HUES6 (cell line): Measurements from ENCODE around the gene GTF3C1.
A peak's percentile ranks its signal among the peaks of the same experiment; 100 is the strongest.

Experiments
- H3K27ac ChIP-seq: 2 replicates; pipeline ENCODE4 v1.7.0; 2013; ENCODE audit warnings: low read depth, mild to moderate bottlenecking, low read length, inconsistent platforms
- H3K27me3 ChIP-seq: 2 replicates; pipeline ENCODE4 v1.6.1; 2013; ENCODE audit warnings: low read length; ENCODE audit not compliant: control insufficient read depth, insufficient read depth
- H3K36me3 ChIP-seq: 2 replicates; pipeline ENCODE4 v1.6.1; 2013; ENCODE audit warnings: low read length; ENCODE audit not compliant: control insufficient read depth, insufficient read depth
- H3K4me1 ChIP-seq: 2 replicates; pipeline ENCODE4 v1.6.1; 2013; ENCODE audit warnings: low read length; ENCODE audit not compliant: control insufficient read depth, insufficient read depth
- H3K4me3 ChIP-seq: 2 replicates; pipeline ENCODE4 v1.5.1; 2013; ENCODE audit warnings: low read depth, low read length
- H3K9ac ChIP-seq: one replicate; pipeline ENCODE4 v1.6.1; 2013; ENCODE audit warnings: mild to moderate bottlenecking, low read length
- H3K9me3 ChIP-seq: 2 replicates; pipeline ENCODE4 v1.6.1; 2013; ENCODE audit warnings: low read depth, low read length; ENCODE audit not compliant: control insufficient read depth, insufficient read depth

The GTF3C1 gene

DNA sequence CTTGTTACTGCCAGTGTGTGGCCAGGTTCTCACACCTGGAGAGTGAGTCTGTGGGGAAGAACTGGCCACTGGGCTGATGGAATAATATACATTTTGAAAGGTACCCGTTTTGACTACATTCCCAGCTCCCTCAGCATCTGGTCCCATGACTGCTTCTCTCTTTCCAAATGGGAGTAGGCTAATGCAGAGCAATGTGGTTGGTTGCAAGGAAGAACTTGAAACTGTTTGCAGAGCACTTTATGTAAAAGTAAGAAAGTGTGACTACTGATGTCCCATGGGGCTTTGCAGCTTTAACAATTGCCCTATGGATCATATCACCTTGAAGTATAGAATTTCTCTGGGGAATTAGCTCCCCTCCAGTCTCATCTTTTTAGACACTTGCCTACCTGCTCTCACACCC is 9.2 kb upstream of the GTF3C1 start:
- no peak overlapping the region for H3K4me3 ChIP-seq
- H3K27ac ChIP-seq: no peak overlapping the region
- H3K27me3 ChIP-seq: no peaks in the 10 kb centered on the region
- H3K9me3 ChIP-seq: no peaks in the 10 kb centered on the region
- no peaks in the 10 kb centered on the region for H3K4me1 ChIP-seq
- no peaks in the 10 kb centered on the region for H3K36me3 ChIP-seq
- H3K9ac ChIP-seq: no peak overlapping the region

DNA sequence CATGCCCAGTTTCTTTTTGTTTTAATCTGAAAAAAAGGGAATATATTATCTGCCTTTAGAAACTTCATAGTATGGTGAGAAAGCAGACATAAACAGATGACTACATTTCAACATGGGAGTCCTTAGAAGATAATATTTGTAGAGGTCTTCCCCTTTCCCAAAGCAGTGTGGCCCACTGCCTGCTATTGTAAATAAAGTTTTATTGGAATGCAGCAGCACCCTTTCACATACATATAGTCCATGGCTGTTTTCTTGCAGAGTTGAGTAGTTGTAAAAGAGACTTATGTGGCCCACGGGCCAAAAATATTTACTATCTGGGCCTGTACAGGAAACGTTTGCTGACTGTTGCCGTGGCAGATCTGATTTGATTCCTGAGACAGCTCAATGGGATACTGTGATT is 8.7 kb upstream of the GTF3C1 start:
- Histone ChIP-seq H3K4me3 (no peak overlapping the region), H3K4me1 (no peaks in the 10 kb centered on the region), H3K27ac (no peak overlapping the region), H3K9ac (no peak overlapping the region), H3K9me3 (no peaks in the 10 kb centered on the region), H3K36me3 (no peaks in the 10 kb centered on the region), H3K27me3 (no peaks in the 10 kb centered on the region)

DNA sequence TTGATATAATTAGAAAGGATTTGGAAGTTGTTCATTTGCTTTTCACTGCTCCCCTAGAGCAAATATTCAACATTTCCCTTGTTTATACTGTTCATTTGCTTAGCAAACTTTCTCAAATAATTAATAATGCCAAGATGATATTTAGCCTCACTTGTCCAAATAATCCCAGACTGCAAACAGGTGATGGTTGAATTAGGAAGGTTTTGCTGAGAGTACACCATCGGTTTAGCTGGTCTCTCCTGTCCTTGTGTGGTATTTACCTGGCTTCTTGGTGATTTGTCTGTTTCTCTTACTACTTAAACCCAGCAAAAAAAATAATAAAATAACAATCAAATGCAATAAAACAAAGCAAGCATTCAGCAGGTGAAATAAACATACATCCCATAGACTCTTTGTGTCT is 6.8 kb upstream of the GTF3C1 start:
- Histone ChIP-seq H3K4me3 (no peak overlapping the region), H3K36me3 (no peaks in the 10 kb centered on the region), H3K27me3 (no peaks in the 10 kb centered on the region), H3K27ac (no peak overlapping the region), H3K9me3 (no peaks in the 10 kb centered on the region), H3K9ac (no peak overlapping the region), H3K4me1 (no peaks in the 10 kb centered on the region)

DNA sequence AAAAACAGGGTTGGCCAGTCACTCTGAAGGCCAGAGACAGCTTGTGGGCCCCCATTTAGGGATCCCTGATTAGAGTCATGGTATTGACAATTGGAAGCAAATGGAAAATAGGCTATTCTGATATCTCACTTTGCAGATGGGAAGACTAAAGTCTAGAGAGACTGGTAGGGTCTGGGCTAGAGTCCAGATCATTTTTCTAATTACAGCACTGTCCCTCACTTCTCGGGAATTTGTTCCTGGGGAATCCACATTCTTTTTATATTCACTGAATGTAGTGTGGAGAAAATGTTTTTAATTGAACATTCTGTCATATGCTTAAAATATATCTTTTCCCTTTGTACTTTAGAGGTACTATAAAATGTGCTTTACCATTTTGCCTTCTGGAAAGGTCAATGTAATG is 1.3 kb upstream of the GTF3C1 start:
- Histone ChIP-seq H3K27me3 (no peaks in the 10 kb centered on the region), H3K27ac (no peak overlapping the region), H3K36me3 (0 out of 2 replicates have a peak, but pooled peaks cover 3% of the 10 kb centered on the region), H3K4me3 (peak overlapping the region; percentile 94), H3K9me3 (no peaks in the 10 kb centered on the region), H3K4me1 (no peaks in the 10 kb centered on the region; the same call in none of the 2 replicates), H3K9ac (no peak overlapping the region)

DNA sequence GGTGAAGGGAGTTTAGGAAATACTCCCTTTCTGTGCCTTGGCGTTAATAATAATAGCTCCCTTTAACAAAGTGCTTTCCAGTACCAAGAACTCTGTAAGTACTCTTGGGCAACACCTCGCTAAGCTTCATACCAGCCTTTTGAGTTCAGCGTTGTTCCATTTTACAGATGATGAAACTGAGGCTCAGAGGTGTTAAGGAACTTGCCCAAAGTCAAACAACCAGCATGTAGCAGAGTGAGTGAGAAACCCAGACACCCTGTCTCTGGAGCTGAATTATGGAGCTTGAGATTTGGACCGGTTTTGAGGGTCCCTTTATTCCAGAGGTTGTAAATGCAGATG is 838 bp upstream of the GTF3C1 start:
- Histone ChIP-seq H3K4me1 (no peaks in the 10 kb centered on the region; the same call in none of the 2 replicates), H3K27ac (no peak overlapping the region), H3K27me3 (no peaks in the 10 kb centered on the region), H3K36me3 (peaks cover 5% of the 10 kb centered on the region), H3K4me3 (peak overlapping the region; percentile 94), H3K9me3 (no peaks in the 10 kb centered on the region), H3K9ac (peak overlapping the region; percentile 76)

DNA sequence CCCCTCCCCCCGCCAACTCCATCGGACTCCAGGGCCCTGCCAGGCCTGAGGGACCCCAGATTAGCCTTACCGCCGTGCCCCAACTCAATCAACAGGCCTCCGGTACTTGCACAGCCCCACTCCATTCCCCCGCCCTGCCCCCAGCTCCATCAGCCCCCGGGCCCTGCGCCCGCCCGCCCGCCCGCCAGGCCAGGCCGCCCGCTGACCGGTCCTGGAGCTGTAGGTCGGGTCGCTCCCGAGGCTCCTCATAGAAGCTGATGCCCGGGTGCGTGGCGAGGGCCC is 308 bp downstream of the GTF3C1 start:
- no peaks in the 10 kb centered on the region; the same call in none of the 2 replicates for H3K4me1 ChIP-seq
- H3K27me3 ChIP-seq: no peaks in the 10 kb centered on the region
- peaks cover 17% of the 10 kb centered on the region for H3K36me3 ChIP-seq
- peak overlapping the region; percentile 94 for H3K4me3 ChIP-seq
- H3K27ac ChIP-seq: no peak overlapping the region
- no peaks in the 10 kb centered on the region for H3K9me3 ChIP-seq
- H3K9ac ChIP-seq: peak overlapping the region; percentile 81

DNA sequence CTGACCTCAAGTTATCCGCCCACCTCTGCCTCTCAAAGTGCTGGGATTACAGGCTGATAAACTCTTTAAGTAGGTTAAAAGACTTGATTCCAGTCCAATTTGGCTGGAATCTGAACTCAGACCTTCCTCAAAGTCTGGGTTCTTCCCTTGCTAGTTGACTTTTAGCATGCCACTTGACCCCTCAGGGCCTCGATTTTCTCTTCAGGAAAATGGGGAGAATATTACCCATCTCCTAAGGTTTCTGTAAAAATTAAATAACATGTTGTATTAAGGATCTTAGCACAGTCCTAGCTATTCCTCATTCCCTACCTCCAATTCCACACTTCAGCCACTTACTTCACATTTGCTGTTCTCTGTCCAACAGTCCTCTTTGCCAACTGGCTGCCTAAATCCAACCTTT is 1.9 kb downstream of the GTF3C1 start:
- Histone ChIP-seq H3K9me3 (no peaks in the 10 kb centered on the region), H3K27ac (no peak overlapping the region), H3K4me1 (no peaks in the 10 kb centered on the region; the same call in none of the 2 replicates), H3K4me3 (no peak overlapping the region), H3K27me3 (no peaks in the 10 kb centered on the region), H3K9ac (no peak overlapping the region), H3K36me3 (peaks cover 32% of the 10 kb centered on the region)

DNA sequence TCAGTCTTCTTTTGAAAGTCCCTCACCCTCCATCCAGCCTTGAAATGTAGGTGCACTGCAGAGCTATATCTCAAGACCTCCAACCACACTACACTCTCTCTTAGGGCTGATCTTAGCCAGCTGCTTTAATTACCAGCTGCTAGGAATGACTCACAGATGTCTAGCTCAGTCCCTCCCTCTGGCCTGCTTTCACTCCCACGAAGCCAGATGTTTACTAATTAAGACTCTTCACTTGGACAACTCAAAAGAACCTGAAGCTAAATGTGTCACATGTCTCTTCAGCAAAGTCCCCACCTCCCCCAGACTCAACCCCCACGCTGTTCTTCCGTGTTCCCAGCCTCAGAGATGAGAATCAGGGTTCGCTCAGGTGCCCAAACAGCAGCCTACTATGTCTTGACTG is 2.6 kb downstream of the GTF3C1 start:
- no peak overlapping the region for H3K4me3 ChIP-seq
- no peaks in the 10 kb centered on the region; the same call in none of the 2 replicates for H3K4me1 ChIP-seq
- no peak overlapping the region for H3K27ac ChIP-seq
- H3K9ac ChIP-seq: no peak overlapping the region
- no peaks in the 10 kb centered on the region for H3K27me3 ChIP-seq
- H3K36me3 ChIP-seq: peaks cover 40% of the 10 kb centered on the region
- H3K9me3 ChIP-seq: no peaks in the 10 kb centered on the region

DNA sequence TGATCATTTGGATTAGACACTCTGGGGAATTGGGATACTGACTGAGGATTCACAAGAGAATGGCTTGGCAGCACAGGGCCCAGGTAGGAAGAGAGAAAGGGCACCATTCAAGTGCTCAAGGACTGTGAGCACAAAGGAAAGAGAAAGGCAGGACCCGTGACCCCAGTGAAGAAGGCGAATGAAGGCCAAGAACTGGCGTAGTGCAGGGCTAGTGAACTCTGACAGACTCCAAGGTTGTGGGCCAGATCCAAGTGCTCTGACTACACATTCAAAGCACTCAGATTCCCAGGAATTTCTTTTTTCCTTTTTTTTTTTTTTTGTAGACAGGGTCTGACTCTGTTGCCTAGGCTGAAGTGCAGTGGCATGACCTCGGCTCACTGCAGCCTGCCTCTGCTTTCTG is 5.0 kb downstream of the GTF3C1 start:
- Histone ChIP-seq H3K4me1 (no peaks in the 10 kb centered on the region; the same call in 1 of the 2 replicates), H3K27ac (no peak overlapping the region), H3K9ac (no peak overlapping the region), H3K4me3 (no peak overlapping the region), H3K36me3 (peaks cover 64% of the 10 kb centered on the region), H3K9me3 (no peaks in the 10 kb centered on the region), H3K27me3 (no peaks in the 10 kb centered on the region)

DNA sequence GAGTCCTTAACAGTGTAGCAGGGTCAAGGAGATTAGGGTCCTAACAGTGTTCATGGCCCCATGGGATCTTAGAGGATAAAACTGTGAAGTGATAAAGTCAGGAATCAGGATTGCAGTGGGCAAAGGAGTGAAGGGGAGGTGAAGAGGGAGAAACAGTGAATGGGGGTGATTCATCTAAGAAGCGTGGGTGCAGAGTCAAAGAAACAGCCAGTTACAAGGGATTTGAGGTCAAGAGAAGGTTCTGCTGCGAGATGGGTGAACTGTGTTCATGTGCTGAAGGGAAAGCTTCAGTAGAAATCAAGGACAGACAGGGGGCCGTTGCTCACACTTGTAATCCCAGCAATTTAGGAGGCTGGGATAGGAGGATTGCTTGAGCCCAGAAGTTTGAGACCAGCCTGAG is 5.9 kb downstream of the GTF3C1 start:
- Histone ChIP-seq H3K4me3 (no peak overlapping the region), H3K27ac (no peak overlapping the region), H3K4me1 (no peaks in the 10 kb centered on the region; the same call in 1 of the 2 replicates), H3K36me3 (peaks cover 73% of the 10 kb centered on the region), H3K9ac (no peak overlapping the region), H3K9me3 (no peaks in the 10 kb centered on the region), H3K27me3 (no peaks in the 10 kb centered on the region)

DNA sequence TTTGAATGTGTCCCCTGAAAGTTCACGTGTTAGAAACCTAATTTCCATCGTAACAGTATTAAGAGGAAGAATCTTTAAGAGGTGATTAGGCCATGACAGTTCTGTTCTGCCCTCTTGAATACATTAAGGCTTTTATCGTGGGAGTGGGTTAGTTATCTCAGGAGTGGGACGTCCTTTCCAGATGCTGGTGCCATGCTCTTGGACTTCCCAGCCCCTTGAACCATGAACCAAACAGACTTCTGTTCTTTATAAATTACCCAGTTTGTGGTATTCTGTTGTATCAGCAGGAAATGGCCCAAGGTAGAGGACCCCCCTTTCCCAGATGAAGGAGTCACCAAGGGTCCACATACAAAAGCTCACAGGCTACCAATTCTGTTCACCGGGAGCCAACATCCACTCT is 10.1 kb downstream of the GTF3C1 start:
- Histone ChIP-seq H3K36me3 (peaks cover 97% of the 10 kb centered on the region), H3K27ac (no peak overlapping the region)

DNA sequence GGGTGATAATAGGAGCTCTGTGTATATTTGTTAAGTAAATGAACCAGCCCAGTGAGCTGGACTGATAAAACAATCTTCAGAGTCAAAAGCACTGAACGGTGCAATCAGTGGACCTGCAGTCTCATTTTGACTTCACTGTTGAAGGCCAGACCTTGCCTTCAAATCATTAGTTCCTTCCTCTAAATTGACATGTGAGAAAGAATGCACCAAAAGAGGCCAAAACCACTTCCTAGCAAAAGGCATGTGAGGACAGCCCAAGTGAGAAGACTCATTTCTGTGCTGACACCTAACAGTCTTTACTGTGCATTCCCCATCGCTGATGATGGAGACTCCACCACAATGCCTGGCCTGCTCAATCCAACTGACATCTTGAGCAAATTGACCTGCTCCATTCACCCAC is 10.6 kb downstream of the GTF3C1 start:
- no peak overlapping the region for H3K27ac ChIP-seq
- peaks cover 97% of the 10 kb centered on the region for H3K36me3 ChIP-seq
- no peaks in the 10 kb centered on the region for H3K4me1 ChIP-seq
- no peak overlapping the region for H3K9ac ChIP-seq
- no peaks in the 10 kb centered on the region for H3K9me3 ChIP-seq
- no peaks in the 10 kb centered on the region for H3K27me3 ChIP-seq
- H3K4me3 ChIP-seq: no peak overlapping the region

More for the DNA sequence above, 10.1 kb downstream of the GTF3C1 start:
- Histone ChIP-seq H3K4me1 (no peaks in the 10 kb centered on the region), H3K27me3 (no peaks in the 10 kb centered on the region), H3K9me3 (no peaks in the 10 kb centered on the region), H3K9ac (no peak overlapping the region), H3K4me3 (no peak overlapping the region)
